OCI-M1 (cell line): ENCODE results near the gene PLPPR1.

Source experiments
- DNase-seq: peaks from one replicate; lab custom pipeline; 2025; lab: John Stamatoyannopoulos, UW

The PLPPR1 gene

GRCh38 chr9:101350285-101350684 is 321.8 kb downstream of the PLPPR1 start:
- DNase-seq, result no peak

GRCh38 chr9:101352892-101353463 is 324.5 kb downstream of the PLPPR1 start:
- DNase-seq, result no peak

GRCh38 chr9:101353683-101354082 is 325.2 kb downstream of the PLPPR1 start:
- DNase-seq, result no peak

- no peak for DNase-seq
These were observed 325.7 kb downstream of the PLPPR1 start for GRCh38 chr9:101354143-101354764.

- no peak for DNase-seq
These were observed 326.5 kb downstream of the PLPPR1 start for GRCh38 chr9:101354765-101355708.

- DNase-seq, result no peak
These were observed 328.1 kb downstream of the PLPPR1 start for GRCh38 chr9:101356619-101357018.

- DNase-seq, result no peak
These were observed 331.2 kb downstream of the PLPPR1 start for GRCh38 chr9:101359679-101360078.

- no peak for DNase-seq
These were observed 332.1 kb downstream of the PLPPR1 start for GRCh38 chr9:101360647-101361046.

- DNase-seq, result peak; percentile 9
These were observed 333.9 kb downstream of the PLPPR1 start for GRCh38 chr9:101362450-101362849.

- peak; percentile 27 for DNase-seq
These were observed 336.7 kb downstream of the PLPPR1 start for GRCh38 chr9:101365181-101365580.

GRCh38 chr9:101366038-101366756 is 337.7 kb downstream of the PLPPR1 start:
- peak; percentile 67 for DNase-seq

GRCh38 chr9:101367323-101367722 is 338.8 kb downstream of the PLPPR1 start:
- DNase-seq, result no peak

GRCh38 chr9:101369286-101369685 is 340.8 kb downstream of the PLPPR1 start:
- no peak for DNase-seq

- peak; percentile 24 for DNase-seq
These were observed 341.5 kb downstream of the PLPPR1 start for GRCh38 chr9:101369884-101370531.

- DNase-seq, result no peak
These were observed 343.3 kb downstream of the PLPPR1 start for GRCh38 chr9:101371813-101372212.

- peak; percentile 79 for DNase-seq
These were observed 344.0 kb downstream of the PLPPR1 start for GRCh38 chr9:101372327-101373118.
